ENCODE data around the gene PAIP2.

GRCh38 chr5:139414581-139415130, 73.0 kb downstream of the PAIP2 start:
- no peak for TF ChIP-seq TCF7L2 (IDR thresholded peaks at IDR 0.05; ENCODE audit: borderline replicate concordance, extremely low read depth, insufficient read depth, insufficient read length)
- TF ChIP-seq, protein P1, sequence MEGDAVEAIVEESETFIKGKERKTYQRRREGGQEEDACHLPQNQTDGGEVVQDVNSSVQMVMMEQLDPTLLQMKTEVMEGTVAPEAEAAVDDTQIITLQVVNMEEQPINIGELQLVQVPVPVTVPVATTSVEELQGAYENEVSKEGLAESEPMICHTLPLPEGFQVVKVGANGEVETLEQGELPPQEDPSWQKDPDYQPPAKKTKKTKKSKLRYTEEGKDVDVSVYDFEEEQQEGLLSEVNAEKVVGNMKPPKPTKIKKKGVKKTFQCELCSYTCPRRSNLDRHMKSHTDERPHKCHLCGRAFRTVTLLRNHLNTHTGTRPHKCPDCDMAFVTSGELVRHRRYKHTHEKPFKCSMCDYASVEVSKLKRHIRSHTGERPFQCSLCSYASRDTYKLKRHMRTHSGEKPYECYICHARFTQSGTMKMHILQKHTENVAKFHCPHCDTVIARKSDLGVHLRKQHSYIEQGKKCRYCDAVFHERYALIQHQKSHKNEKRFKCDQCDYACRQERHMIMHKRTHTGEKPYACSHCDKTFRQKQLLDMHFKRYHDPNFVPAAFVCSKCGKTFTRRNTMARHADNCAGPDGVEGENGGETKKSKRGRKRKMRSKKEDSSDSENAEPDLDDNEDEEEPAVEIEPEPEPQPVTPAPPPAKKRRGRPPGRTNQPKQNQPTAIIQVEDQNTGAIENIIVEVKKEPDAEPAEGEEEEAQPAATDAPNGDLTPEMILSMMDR (IDR thresholded peaks at IDR 0.05 in 2 of 3, conservative IDR thresholded peaks at IDR 0.05 in 1 of 3; ENCODE audit: borderline replicate concordance in 1 of 3, insufficient read depth in 1 of 3, low read depth in 2 of 3, low read length in 2 of 3), result no peak
- no peak for TF ChIP-seq POLR2AphosphoS5 (IDR thresholded peaks at IDR 0.05; ENCODE audit: low read depth, low read length)
- TF ChIP-seq POLR2A (IDR thresholded peaks at IDR 0.05; ENCODE audit: borderline replicate concordance, extremely low read depth, insufficient read depth, insufficient read length), result no peak
- no peak for TF ChIP-seq YY1 (IDR thresholded peaks at IDR 0.05; ENCODE audit: extremely low read depth, insufficient replicate concordance, low read depth, low read length)
- no peak for TF ChIP-seq EZH2 (IDR thresholded peaks at IDR 0.05)
- no peak for TF ChIP-seq CEBPB (IDR thresholded peaks at IDR 0.05; ENCODE audit: low read depth)
- no peak for TF ChIP-seq CBX3 (IDR thresholded peaks at IDR 0.05; ENCODE audit: low read depth)

Measured in HCT116 (cell line).